OCI-M2 (cell line): ENCODE measurements around the gene CPB2.

Experiments used
- DNase-seq: peaks from one replicate; lab custom pipeline; 2025; ENCODE audit not compliant: unreplicated experiment; lab: John Stamatoyannopoulos, UW

Gene CPB2

GRCh38 chr13:46127358-46128023 lies 22.7 kb upstream of the CPB2 start:
- no peak for DNase-seq

DNA sequence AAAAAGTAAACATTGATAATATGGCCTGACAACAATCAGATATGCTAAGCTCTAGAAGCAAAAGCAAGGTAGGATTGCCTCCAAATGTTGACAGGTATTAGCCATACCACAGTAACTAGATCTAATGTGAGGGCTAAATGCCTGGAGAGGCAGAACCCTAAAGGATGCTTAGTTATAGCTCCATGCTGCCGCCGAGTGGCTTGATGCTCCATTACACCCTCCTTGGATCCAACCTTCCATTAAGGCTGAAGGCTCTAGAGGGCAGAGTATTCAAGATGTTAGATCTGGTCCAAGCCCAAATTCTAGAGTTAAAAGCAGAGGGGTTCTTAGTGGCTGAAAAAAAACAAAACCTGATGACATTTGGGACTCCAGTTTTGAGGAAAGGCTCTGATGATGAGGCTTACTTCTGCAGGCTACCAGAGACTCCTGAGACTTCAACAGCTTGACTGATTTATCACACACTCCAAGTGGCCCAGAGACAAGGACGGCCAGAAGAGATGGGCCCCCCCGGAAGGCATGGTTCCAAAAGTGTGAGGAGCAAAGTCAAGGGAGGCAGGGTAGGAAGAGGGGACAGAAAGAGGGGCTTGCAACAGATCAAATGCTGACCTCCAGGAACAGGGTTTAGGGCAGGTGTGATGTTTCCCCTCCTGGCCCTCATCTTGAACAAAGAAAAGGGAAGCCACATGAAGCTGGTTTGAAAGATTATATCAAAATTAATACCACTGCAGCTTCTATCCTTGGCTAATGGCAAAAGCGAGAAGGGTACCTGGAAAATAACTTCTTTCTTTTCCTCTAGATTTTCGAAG lies 21.9 kb upstream of the CPB2 start:
- peak; percentile 89 for DNase-seq

GRCh38 chr13:46126056-46126455 lies 21.2 kb upstream of the CPB2 start:
- no peak for DNase-seq

DNA sequence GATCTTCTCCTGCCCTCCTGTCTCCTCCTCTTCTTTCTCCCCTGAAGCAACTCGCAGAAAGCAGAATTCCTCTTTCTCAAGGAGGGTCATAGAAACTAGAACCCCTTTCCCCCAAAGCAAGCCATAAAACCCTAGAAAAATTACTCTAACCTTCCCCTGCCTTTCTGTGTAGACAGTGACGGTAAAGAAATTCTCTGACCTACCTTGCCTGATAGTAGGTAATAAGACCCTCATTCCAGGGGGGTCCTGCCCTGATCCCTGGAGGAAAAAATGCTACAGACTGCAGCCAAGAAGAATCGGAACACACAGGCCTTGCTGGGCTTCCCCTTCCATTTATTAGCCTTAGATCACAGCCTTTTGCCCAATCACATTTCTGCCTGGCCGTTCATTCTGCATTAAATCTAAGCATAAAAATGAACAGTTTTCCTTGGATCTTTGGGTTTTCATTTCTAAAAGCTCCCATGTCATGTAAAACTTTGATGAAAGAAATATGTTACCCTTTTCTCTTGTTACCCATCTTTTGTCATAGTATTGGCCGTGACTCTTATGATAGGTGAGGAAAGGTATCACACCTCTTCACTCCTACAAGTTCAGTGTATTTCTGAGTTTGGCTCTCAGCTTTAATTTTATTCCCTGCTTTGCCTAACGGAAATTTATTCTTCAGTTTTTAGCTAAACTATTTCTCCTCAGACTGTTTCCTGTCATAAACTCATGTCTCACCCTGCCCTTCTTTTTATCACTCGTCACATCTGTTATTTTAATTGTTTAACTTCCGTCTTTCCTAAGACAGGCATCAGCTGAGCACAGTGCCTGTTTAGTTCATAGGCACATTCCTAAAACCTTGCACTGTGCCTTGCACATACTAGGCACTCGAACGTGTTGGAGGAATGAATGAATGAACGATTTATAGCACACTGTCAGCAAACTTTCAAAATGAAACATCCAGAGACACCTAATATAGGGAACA lies 20.4 kb upstream of the CPB2 start:
- no peak for DNase-seq

- DNase-seq, result no peak
These were observed 19.7 kb upstream of the CPB2 start for GRCh38 chr13:46124531-46124966.

GRCh38 chr13:46122304-46122703 lies 17.5 kb upstream of the CPB2 start:
- no peak for DNase-seq

DNA sequence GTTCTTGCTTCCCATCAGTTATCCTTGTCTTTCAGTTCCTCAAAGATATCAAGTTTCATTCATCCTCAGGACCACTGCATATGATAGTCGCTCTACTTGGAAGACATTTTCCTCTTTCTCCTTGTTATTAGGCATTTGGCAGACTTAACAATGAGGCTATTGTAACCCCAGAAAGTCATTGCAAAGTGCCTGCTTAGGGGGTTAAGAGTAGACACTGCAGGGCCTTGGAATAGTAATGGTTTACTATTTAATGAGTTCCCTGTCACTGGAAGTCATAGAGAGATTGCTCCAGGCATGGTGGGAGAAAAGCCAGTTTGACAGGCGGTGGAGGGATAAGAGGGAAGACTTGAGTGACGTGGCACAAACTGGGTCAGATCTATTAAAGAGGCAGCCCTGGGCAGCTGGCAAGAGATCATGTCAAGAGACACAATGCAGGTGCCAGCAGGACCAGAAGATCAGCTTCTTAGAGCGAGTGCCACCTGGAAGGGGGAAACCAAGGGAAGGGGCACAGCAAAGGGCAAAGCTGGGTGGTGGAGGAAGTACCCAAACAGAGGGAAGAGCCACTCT lies 16.8 kb upstream of the CPB2 start:
- DNase-seq, result no peak

DNA sequence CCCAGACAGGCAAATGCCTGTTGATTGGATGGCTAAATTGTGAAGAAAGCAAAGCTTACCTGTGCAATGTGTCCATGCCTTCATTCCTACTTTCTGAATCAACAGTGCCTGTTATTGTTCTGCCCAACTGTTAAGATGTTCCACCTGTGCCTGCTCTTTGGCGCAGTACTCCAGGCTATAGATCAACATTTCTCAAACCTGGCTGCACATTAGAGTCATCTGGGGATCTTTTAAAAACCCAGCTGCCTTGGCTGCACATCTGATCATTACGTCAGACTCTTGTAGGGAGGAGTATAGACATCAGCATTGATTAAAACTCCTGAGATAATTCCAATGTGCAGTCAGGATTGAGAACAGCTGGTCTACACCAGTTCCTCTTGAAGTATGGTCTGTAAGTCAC lies 16.2 kb upstream of the CPB2 start:
- DNase-seq, result no peak

GRCh38 chr13:46119883-46120614 lies 15.2 kb upstream of the CPB2 start:
- DNase-seq, result peak; percentile 71

- no peak for DNase-seq
These were observed 12.0 kb upstream of the CPB2 start for GRCh38 chr13:46116653-46117502.

GRCh38 chr13:46114613-46115012 lies 9.8 kb upstream of the CPB2 start:
- DNase-seq, result no peak

- no peak for DNase-seq
These were observed 8.8 kb upstream of the CPB2 start for GRCh38 chr13:46113596-46113995.

DNA sequence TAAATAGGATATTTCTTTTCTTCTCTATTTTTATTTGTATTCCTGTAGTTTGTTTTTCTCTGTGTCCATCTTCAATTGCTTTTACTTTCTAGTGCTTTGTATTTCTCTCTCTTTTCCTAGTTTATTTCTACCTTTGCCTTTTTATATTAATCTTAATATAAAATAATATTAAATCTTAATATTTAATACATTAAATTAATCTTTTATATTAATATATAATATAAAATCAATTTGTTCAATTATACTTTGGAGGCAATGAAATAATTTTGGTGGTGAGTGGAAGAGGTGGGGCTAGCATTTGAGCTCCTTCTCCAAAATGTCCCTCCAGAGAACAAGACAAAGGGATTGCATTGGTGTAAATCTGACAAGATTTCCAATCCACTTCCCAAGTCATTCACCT lies 6.3 kb upstream of the CPB2 start:
- DNase-seq, result no peak

GRCh38 chr13:46109451-46109850 lies 4.6 kb upstream of the CPB2 start:
- no peak for DNase-seq

DNA sequence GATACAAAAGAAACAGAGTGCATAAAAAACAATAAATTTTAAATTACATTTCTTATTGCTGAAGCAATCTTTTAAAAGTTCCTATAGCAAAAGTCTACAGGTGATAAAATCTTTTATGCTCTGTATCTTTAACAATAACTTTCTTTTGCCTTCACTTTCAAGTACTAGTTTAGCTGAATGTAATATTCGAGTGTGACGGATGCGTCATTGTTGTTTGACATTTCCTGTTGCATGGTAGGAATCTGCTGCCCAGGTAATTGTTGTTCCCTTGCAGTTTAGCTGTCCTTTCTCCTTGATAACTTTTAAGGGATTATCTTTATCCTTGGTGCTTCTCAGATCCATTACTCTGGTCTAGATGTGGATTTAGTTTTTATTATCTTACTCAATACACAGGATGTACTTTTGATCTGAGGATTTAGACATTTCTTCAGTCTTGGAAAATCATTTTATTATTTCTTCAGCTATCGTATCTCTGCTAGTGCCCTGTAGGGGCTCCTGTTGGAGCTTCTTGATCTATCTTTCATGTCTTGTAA lies 2.1 kb upstream of the CPB2 start:
- no peak for DNase-seq

GRCh38 chr13:46103037-46103436 lies 1.8 kb downstream of the CPB2 start:
- no peak for DNase-seq

DNA sequence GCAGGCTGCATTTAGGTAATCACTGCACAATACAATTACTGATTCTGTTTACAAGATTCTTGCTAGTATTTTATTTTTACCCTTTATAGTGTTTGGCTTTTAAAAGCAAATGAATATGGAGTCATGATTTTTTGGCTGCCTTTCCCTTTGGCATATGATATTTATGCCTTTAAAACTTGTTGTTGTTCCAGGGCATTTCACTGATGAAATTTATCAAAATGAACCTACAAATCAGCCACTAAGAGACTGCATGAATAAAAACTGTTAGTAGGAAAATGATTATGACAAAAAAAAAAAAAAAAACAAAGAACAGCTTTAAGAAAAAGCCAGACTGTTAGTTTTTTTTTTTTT lies 2.6 kb downstream of the CPB2 start:
- DNase-seq, result no peak

DNA sequence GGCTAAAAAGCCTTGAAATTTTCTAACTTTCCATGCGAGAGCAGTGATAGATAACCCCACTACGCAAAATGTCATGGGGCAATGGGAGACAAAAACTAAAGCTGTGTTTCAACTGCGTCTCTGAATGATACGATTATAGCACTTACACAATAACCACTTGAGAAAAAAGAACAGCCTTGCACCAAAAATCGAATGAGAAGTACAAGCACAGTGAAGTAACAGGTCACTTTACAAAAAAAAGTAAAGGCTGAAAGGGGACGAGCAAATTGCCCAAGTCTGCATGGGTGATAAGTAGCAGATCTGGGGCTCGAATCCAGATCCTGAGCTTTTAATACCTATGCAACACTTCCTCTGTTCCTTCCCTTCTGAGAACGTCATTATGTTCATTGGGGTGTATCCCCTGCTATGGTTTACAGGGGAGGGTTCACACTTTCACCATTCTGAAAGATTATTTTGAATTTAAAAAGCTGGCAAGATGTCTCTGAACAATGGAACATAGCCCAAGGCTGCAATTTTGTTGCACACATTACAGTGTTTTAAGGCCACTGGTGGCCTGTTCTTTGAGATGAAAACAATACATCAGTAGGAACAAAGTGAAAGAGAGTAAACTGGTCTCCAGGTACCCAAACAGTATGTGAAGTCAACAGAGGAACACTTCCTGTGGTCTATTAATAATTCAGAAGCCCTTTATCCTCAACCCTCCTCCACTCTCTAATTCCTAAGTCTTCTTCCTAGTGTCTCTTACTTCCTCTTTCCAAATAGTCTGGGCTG lies 3.2 kb downstream of the CPB2 start:
- DNase-seq, result no peak

- DNase-seq, result no peak
These were observed 3.8 kb downstream of the CPB2 start for GRCh38 chr13:46101002-46101401.
